Measurements from ENCODE around the gene MARCHF10.

DNA sequence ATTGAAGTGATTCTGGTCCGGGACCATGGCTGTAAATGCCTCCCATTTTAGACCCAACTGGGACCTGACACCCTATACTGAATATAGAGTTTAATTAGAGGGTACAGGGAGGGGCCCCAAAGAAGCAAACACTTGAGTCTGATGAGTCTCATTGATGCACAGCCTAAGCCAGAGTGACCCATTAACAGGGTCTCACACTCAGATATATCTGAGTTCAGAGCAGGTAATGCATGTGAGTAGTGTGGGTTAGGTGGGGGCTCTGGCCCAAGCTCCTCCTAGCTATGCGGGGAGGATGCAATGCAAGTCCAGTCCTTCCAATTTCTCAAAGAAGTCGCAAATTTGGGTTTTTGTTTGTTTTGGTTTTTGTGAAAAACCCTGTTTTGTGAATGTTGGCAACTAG is 17.1 kb upstream of the MARCHF10 start:
- TF ChIP-seq EZH2 (IDR thresholded peaks at IDR 0.05; ENCODE audit: low read length, unreplicated experiment) (no peak), EZH2phosphoT487 (IDR thresholded peaks at IDR 0.05; ENCODE audit: borderline replicate concordance, low read length) (no peak)
- TF ChIP-seq, protein P1, sequence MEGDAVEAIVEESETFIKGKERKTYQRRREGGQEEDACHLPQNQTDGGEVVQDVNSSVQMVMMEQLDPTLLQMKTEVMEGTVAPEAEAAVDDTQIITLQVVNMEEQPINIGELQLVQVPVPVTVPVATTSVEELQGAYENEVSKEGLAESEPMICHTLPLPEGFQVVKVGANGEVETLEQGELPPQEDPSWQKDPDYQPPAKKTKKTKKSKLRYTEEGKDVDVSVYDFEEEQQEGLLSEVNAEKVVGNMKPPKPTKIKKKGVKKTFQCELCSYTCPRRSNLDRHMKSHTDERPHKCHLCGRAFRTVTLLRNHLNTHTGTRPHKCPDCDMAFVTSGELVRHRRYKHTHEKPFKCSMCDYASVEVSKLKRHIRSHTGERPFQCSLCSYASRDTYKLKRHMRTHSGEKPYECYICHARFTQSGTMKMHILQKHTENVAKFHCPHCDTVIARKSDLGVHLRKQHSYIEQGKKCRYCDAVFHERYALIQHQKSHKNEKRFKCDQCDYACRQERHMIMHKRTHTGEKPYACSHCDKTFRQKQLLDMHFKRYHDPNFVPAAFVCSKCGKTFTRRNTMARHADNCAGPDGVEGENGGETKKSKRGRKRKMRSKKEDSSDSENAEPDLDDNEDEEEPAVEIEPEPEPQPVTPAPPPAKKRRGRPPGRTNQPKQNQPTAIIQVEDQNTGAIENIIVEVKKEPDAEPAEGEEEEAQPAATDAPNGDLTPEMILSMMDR (conservative IDR thresholded peaks at IDR 0.05; ENCODE audit: low read depth, low read length), result no peak

All from PC-3 (cell line).